K562 (cell line): ENCODE results near the gene ERAP2. TPM values are rescaled to one million over a fixed set of nuclear protein-coding genes. Genes with fewer than 3 reads are reported as not detected.

Experiments used
- ATAC-seq: fragments of 200-7000 bp; cut with Tn5 transposase; 3 replicates; pipeline ENCODE4 v1.9.1; 2020; ENCODE audit warnings: moderate library complexity
- BruUV-seq: library from RNA; stranded (reverse); fragments of 400-500 nt; replicated peaks from 2 replicates; lab custom pipeline; 2021; lab: Mats Ljungman, UMichigan
- CTCF ChIA-PET: fragments of 300-600 bp; formaldehyde crosslinking; extraction: SDS; loops from one replicate; lab custom pipeline; 2021; ENCODE audit warnings: low intra/inter-chr PET ratio; lab: Yijun Ruan, JAX
- POLR2A ChIA-PET: fragments of 300-600, 350-650 bp; sonication (Branson Sonifier 250); formaldehyde crosslinking; extraction: SDS; loops from one replicate; lab custom pipeline; 2021; ENCODE audit warnings: antibody characterized with exemption, inconsistent platforms; lab: Yijun Ruan, JAX
- DNase-seq, 4 experiments: peaks; one replicate each; pipeline versions ENCODE4 v3.0.0 to v3.0.0-alpha.2; 2011 to 2018; ENCODE audit warnings: low spot score in 3 of 4, mixed read lengths in 3 of 4; ENCODE audit errors: extremely low read depth in 1 of 4
- FAIRE-seq: peaks from 2 replicates; lab custom pipeline; 2011; peaks lifted over from hg19 to GRCh38; lab: Jason Lieb, UNC
- H2AFZ ChIP-seq: 2 replicates; pipeline ENCODE4 v1.6.0; 2011; ENCODE audit warnings: low read depth, low read length, control low read depth, inconsistent platforms
- H3K27ac ChIP-seq: fragments of 200-600 bp; 3 replicates; pipeline ENCODE4 v1.8.0; 2011; ENCODE audit warnings: low read depth, mild to moderate bottlenecking, control low read depth, inconsistent platforms, low read length, moderate library complexity, mixed read lengths; ENCODE audit errors: extremely low read depth
- H3K27me3 ChIP-seq, 2 experiments: fragments of 300-600 bp in 1 of 2; 2 replicates in 1 of 2; 3 replicates in 1 of 2; pipeline versions ENCODE4 v1.6.0 to v1.8.0; 2011; ENCODE audit warnings: inconsistent platforms in 2 of 2, low read length in 2 of 2, mild to moderate bottlenecking in 1 of 2, mixed read lengths in 1 of 2, moderate library complexity in 1 of 2; ENCODE audit not compliant: control insufficient read depth in 2 of 2, insufficient read depth in 2 of 2
- H3K36me3 ChIP-seq: fragments of 300-600 bp; 3 replicates; pipeline ENCODE4 v1.8.0; 2011; ENCODE audit warnings: mild to moderate bottlenecking, low read length, inconsistent platforms; ENCODE audit not compliant: control insufficient read depth, insufficient read depth
- H3K4me1 ChIP-seq, 2 experiments: fragments of 200-600 bp in 1 of 2; replicated peaks in 1 of 2; 2 replicates in 1 of 2; 3 replicates in 1 of 2; pipeline versions ENCODE4 v1.5.1 to v1.8.0; 2011; ENCODE audit warnings: inconsistent platforms in 2 of 2, low read length in 2 of 2, mild to moderate bottlenecking in 1 of 2, mixed read lengths in 1 of 2, moderate library complexity in 1 of 2; ENCODE audit not compliant: control insufficient read depth in 2 of 2, insufficient read depth in 2 of 2
- H3K4me2 ChIP-seq: 2 replicates; pipeline ENCODE4 v1.6.1; 2011; ENCODE audit warnings: low read length, control low read depth, inconsistent platforms, mixed read lengths; ENCODE audit not compliant: insufficient read depth
- H3K4me3 ChIP-seq: fragments of 200-600 bp; sonication (generic), shearing (Covaris generic); 2 replicates; pipeline ENCODE4 v1.5.1; 2016; ENCODE audit warnings: control low read depth, inconsistent platforms
- H3K79me2 ChIP-seq: fragments of 200-600 bp; 3 replicates; pipeline ENCODE4 v1.8.0; 2011; ENCODE audit warnings: low read length, inconsistent platforms; ENCODE audit not compliant: control insufficient read depth, insufficient read depth
- H3K9ac ChIP-seq, 2 experiments: 2 replicates each; pipeline versions ENCODE4 v1.6.0 to v1.6.1; 2011; ENCODE audit warnings: low read depth in 2 of 2, low read length in 2 of 2, control low read depth in 1 of 2, inconsistent platforms in 1 of 2, mild to moderate bottlenecking in 1 of 2, mixed read lengths in 1 of 2; ENCODE audit not compliant: insufficient read depth in 1 of 2
- H3K9me1 ChIP-seq: one replicate; pipeline ENCODE4 v1.6.0; 2011; ENCODE audit warnings: inconsistent platforms, mild to moderate bottlenecking, low read length, moderate library complexity; ENCODE audit not compliant: control insufficient read depth, insufficient read depth
- H3K9me3 ChIP-seq: replicated peaks from 2 replicates; pipeline ENCODE4 v1.5.1; 2011; ENCODE audit warnings: low read depth, low read length, inconsistent platforms; ENCODE audit not compliant: control insufficient read depth, insufficient read depth
- H4K20me1 ChIP-seq: replicated peaks from 2 replicates; pipeline ENCODE4 v1.6.1; 2011; ENCODE audit warnings: low read length, inconsistent platforms, mixed read lengths; ENCODE audit not compliant: control insufficient read depth, insufficient read depth
- CBFA2T3 ChIP-seq: fragments of 450-650 bp; IDR thresholded peaks from 2 replicates; pipeline ENCODE4 v1.6.1; 2017
- MEIS2 ChIP-seq: fragments of 450-650 bp; IDR thresholded peaks from 2 replicates; pipeline ENCODE4 v1.6.1; 2014; ENCODE audit warnings: mild to moderate bottlenecking; ENCODE audit not compliant: partially characterized antibody
- NR2C2 ChIP-seq, 2 experiments: fragments of 200-800 bp in 1 of 2; sonication (Bioruptor generic) in 1 of 2; sonication (generic) in 1 of 2; formaldehyde crosslinking in 1 of 2; IDR thresholded peaks; 2 replicates each; pipeline versions ENCODE4 v1.6.1 to v1.8.0; 2016 to 2022; ENCODE audit warnings: mild to moderate bottlenecking in 1 of 2, missing compliant biosample characterization in 1 of 2, missing genetic modification characterization in 1 of 2, missing genetic modification reagents in 1 of 2
- PKNOX1 ChIP-seq: fragments of 450-650 bp; IDR thresholded peaks from 2 replicates; pipeline ENCODE4 v1.6.1; 2016
- RBBP5 ChIP-seq: fragments of 200-600 bp; sonication (generic); IDR thresholded peaks from 2 replicates; pipeline ENCODE4 v1.6.1; 2012; ENCODE audit warnings: borderline replicate concordance, mild to moderate bottlenecking, low read length, control low read depth, inconsistent platforms; ENCODE audit not compliant: insufficient read depth, poor library complexity, severe bottlenecking
- WGBS: fragments of 100-300 bp; shearing (Covaris generic); methylation state at CpG from one replicate; pipeline ENCODE4 v1.1.6; 2016; ENCODE audit warnings: low coverage, mixed read lengths; ENCODE audit not compliant: insufficient coverage; ENCODE audit errors: missing lambda C conversion rate; 5-methylcytosine and 5-hydroxymethylcytosine counted together
- in situ Hi-C: fragments of 300-500 bp; cut with MboI; formaldehyde crosslinking; loops from 4 replicates; pipeline ENCODE4 v1.15.0; 2018; ENCODE audit warnings: inconsistent platforms, mixed read lengths
- intact Hi-C: fragments of 100-400 bp; cut with micrococcal nuclease; formaldehyde crosslinking; loops from 2 replicates; pipeline ENCODE4 v1.14.2; 2022
- polyA plus RNA-seq, 8 experiments: library from polyadenylated mRNA; depleted of rRNA in 4 of 8; stranded (reverse) in 5 of 8; unstranded in 3 of 8; fragments of >200 nt; fragmentation: Nextera tagmentation in 2 of 8; fragmentation: Illumina TruSeq in 1 of 8; extraction: Ambion mirVana in 2 of 8; extraction: Trizol in 1 of 8; gene quantifications; 2 replicates each; pipeline versions ENCODE4 v1.2.1 to v1.2.3, GENCODE V29; 2011 to 2014; ENCODE audit warnings: inconsistent platforms in 1 of 8, missing spikeins in 1 of 8
- total RNA-seq, 7 experiments: library from RNA; depleted of rRNA in 6 of 7; stranded (reverse); fragments of >200 nt in 6 of 7; fragmentation: Illumina TruSeq in 2 of 7; extraction: Trizol in 2 of 7; gene quantifications; 2 replicates each; pipeline versions ENCODE4 v1.2.1 to v1.2.3, GENCODE V29; 2011 to 2021; ENCODE audit warnings: low replicate concordance in 1 of 7

ERAP2 gene
- total and polyA plus RNA-seq, 9 of the 15 experiments (the other 6 are each of a cell fraction or from before 2014, with no cell fraction given), result 0.93 to 4.0 (median 2.1) TPM

GRCh38 chr5:96924016-96924443, 47.7 kb downstream of the ERAP2 start:
- BruUV-seq, result no TSS peak
- POLR2A ChIA-PET, result interaction anchor here (0.6 to 0.7 kb wide), 4 partner anchors 10 to 488 kb away, joined by 3 to 4 read pairs (median 3); no protein-coding TSS in a partner anchor
- Histone ChIP-seq H4K20me1 (no peaks in the 10 kb centered on the region), H3K27me3 (no peaks in the 10 kb centered on the region), H3K79me2 (no peaks in the 10 kb centered on the region), H3K4me2 (peak overlapping the region; percentile 12; the same call in 1 of the 2 replicates), H3K4me1 (peaks cover 7 to 9% of the 10 kb centered on the region in 2 experiments), H3K4me3 (no peak overlapping the region), H3K36me3 (no peaks in the 10 kb centered on the region), H3K9ac (no peak overlapping the region; a peak in 1 of 4 replicates), H3K9me1 (no peaks in the 10 kb centered on the region), H3K9me3 (no peaks in the 10 kb centered on the region), H3K27ac (peak overlapping the region; percentile 21; the same call in 1 of the 3 replicates), H2AFZ (peak overlapping the region; percentile 71)
- FAIRE-seq (peak; percentile 6), ATAC-seq (peak; percentile 37), DNase-seq (no peak)
- TF ChIP-seq PKNOX1 (peak; percentile 66), CBFA2T3 (peak; percentile 6; the same call in 1 of the 2 replicates), RBBP5 (no peak), NR2C2 (CRISPR knock-in tag; IDR thresholded peaks at IDR 0.05) (no peak), NR2C2 (tag; IDR thresholded peaks at IDR 0.05) (no peak), MEIS2 (peak; percentile 21)
- 7% methylated on average over 3 of the region's 3 CpGs for WGBS
- CTCF ChIA-PET, result no interaction called here
- intact Hi-C loops, result no loop called here
- in situ Hi-C loops, result no loop called here
